ENCODE data around the gene THBS1. TPM values are rescaled to one million over a fixed set of nuclear protein-coding genes. Genes with fewer than 3 reads are reported as not detected.

Gene THBS1
- polyA plus RNA-seq (ENCODE audit: insufficient read length in 10 of 10): 10 to 100 TPM; 42.5 to 99.7 (median 71.2) TPM
- long read RNA-seq, donor 1, partial matches to known transcripts: 7 of 8 reads
- long read RNA-seq, donor 1, other reads (novel, unspliced or antisense): 0 of 8 reads
- long read RNA-seq, donor 2, full-length matches to known transcripts: 1 of 1 reads
- long read RNA-seq, donor 2, partial matches to known transcripts: 0 of 1 reads
- long read RNA-seq, donor 2, other reads (novel, unspliced or antisense): 0 of 1 reads
- long read RNA-seq, donor 3: 0 reads
- long read RNA-seq, donor 4, partial matches to known transcripts: 5 of 6 reads
- long read RNA-seq, donor 4, other reads (novel, unspliced or antisense): 0 of 6 reads
- long read RNA-seq, donor 5, full-length matches to known transcripts: 4 of 4 reads
- long read RNA-seq, donor 5, partial matches to known transcripts: 0 of 4 reads
- long read RNA-seq, donor 5, other reads (novel, unspliced or antisense): 0 of 4 reads
- long read RNA-seq, donor 6, full-length matches to known transcripts: 1 of 1 reads
- long read RNA-seq, donor 6, partial matches to known transcripts: 0 of 1 reads
- long read RNA-seq, donor 6, other reads (novel, unspliced or antisense): 0 of 1 reads
- long read RNA-seq, donor 7, partial matches to known transcripts: 0 of 1 reads
- long read RNA-seq, donor 7, other reads (novel, unspliced or antisense): 0 of 1 reads
- long read RNA-seq, donor 8, partial matches to known transcripts: 0 of 2 reads
- long read RNA-seq, donor 8, other reads (novel, unspliced or antisense): 0 of 2 reads
- long read RNA-seq, donor 9: 0 reads

- DNase-seq: peak; percentile 91 to 97 (median 95)
Measured at GRCh38 chr15:39580485-39581241, at the start of gene THBS1. Gene THBS1 (plus strand): TSS chr15:39581079. CDS start chr15:39581858, 779 bp downstream.

GRCh38 chr15:39534996-39535395, 45.9 kb upstream of the THBS1 start:
- no peak for DNase-seq

- no peak for DNase-seq
Measured at GRCh38 chr15:39535466-39535865, 45.4 kb upstream of the THBS1 start.

- no peak for DNase-seq
Measured at GRCh38 chr15:39538936-39539335, 41.9 kb upstream of the THBS1 start.

GRCh38 chr15:39539466-39539865, 41.4 kb upstream of the THBS1 start:
- DNase-seq: no peak

GRCh38 chr15:39539973-39540558, 40.8 kb upstream of the THBS1 start:
- no peak for DNase-seq

GRCh38 chr15:39542385-39543065, 38.4 kb upstream of the THBS1 start:
- no peak for DNase-seq

- no peak for DNase-seq
Measured at GRCh38 chr15:39543651-39544050, 37.2 kb upstream of the THBS1 start.

GRCh38 chr15:39546842-39547241, 34.0 kb upstream of the THBS1 start:
- DNase-seq: no peak

- no peak for DNase-seq
Measured at GRCh38 chr15:39548561-39548960, 32.3 kb upstream of the THBS1 start.

GRCh38 chr15:39549912-39550311, 31.0 kb upstream of the THBS1 start:
- DNase-seq: peak in 1 of 3 donors; percentile 63

- no peak for DNase-seq
Measured at GRCh38 chr15:39551476-39551875, 29.4 kb upstream of the THBS1 start.

- no peak for DNase-seq
Measured at GRCh38 chr15:39552556-39552955, 28.3 kb upstream of the THBS1 start.

- no peak for DNase-seq
Measured at GRCh38 chr15:39553947-39554693, 26.8 kb upstream of the THBS1 start.

GRCh38 chr15:39554746-39555387, 26.0 kb upstream of the THBS1 start:
- no peak for DNase-seq

- no peak for DNase-seq
Measured at GRCh38 chr15:39555885-39556284, 25.0 kb upstream of the THBS1 start.

- no peak for DNase-seq
Measured at GRCh38 chr15:39556461-39556860, 24.4 kb upstream of the THBS1 start.

- DNase-seq: no peak
Measured at GRCh38 chr15:39558421-39558820, 22.5 kb upstream of the THBS1 start.

GRCh38 chr15:39564972-39565665, 15.8 kb upstream of the THBS1 start:
- no peak for DNase-seq

Data from muscle of back (tissue), 13 donors.